ENCODE data around the gene NANOG. TPM values are rescaled to one million over a fixed set of nuclear protein-coding genes. Genes with fewer than 3 reads are reported as not detected.
"Not testable (repeated sequence)": the region's sequence is repeated elsewhere in the genome, so short reads cannot be mapped to it uniquely, and the experiment has no call there.

The NANOG gene
- total RNA-seq (2014; rRNA removed; shearing (Covaris generic)), result 147 and 178 TPM in 2 replicates

DNA sequence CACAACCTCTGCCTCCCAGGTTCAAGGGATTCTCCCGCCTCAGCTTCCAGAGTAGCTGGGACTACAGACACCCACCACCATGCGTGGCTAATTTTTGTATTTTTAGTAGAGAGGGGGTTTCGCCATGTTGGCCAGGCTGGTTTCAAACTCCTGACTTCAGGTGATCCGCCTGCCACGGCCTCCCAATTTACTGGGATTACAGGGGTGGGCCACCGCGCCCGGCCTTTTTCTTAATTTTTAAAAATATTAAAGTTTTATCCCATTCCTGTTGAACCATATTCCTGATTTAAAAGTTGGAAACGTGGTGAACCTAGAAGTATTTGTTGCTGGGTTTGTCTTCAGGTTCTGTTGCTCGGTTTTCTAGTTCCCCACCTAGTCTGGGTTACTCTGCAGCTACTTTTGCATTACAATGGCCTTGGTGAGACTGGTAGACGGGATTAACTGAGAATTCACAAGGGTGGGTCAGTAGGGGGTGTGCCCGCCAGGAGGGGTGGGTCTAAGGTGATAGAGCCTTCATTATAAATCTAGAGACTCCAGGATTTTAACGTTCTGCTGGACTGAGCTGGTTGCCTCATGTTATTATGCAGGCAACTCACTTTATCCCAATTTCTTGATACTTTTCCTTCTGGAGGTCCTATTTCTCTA is at the start of gene NANOG:
Gene NANOG (plus strand): TSS at position 519 of the 645 bp plus-strand sequence. CDS start 213 bp downstream, outside the sequence.
- peak; percentile 49 for DNase-seq
- not testable (repeated sequence) for H3K27me3 ChIP-seq (ENCODE audit: control insufficient read depth, insufficient read depth, low read length); H3K36me3 ChIP-seq (replicated peaks; ENCODE audit: control insufficient read depth, insufficient read depth, low read length)
- peak within 1 kb of the TSS; percentile 55 for H3K4me3 ChIP-seq (ENCODE audit: insufficient read depth, low read depth, low read length)

DNA sequence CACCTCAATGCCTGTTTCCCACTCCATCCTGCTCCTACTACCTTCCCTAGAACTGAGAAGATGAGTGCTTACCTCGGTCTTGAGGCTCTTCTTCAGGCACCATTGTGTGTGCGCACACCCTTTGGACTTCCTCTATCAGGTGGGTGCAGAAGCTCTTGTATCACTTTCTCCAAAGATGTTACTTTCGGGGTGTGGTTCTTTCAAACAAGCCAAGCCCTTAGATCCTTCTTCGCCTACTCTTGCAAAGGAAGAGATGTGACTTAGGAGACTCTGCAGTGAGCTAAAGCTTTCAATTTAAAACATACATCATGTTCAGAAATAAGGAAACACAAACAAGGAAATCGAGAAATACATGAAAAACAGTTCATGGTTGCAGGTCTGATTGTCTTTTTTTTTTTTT is 42.0 kb upstream of the NANOG start, which contains the start of gene CLEC4C:
Gene CLEC4C (minus strand): TSS at position 130 of the 400 bp plus-strand sequence. CDS start 27 bp downstream, at position 103.
- H3K36me3 ChIP-seq (replicated peaks; ENCODE audit: control insufficient read depth, insufficient read depth, low read length), result no peaks in the 10 kb centered on the region
- H3K4me3 ChIP-seq (ENCODE audit: insufficient read depth, low read depth, low read length), result no peak within 1 kb of the TSS
- H3K27me3 ChIP-seq (ENCODE audit: control insufficient read depth, insufficient read depth, low read length), result no peaks in the 10 kb centered on the region
- DNase-seq, result no peak

DNA sequence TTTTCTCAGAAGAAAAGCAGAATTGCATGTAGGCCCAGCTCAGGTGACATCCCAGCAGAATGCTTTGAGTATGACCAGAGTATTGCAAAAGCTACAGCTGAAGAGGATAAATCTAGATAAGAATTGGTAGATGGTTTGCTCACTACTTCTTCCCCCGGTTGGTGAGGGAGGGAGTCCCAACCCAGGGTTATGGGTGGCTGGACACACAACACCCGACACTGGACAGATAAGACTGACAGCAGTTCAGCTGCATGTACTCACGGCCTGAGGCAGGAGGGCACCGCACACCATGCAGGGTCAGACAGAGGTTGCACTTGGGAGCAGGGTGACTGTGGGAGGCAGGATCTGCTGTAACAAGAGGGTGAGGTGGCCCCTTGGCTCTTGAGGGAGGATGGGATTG is 40.4 kb upstream of the NANOG start:
- Histone ChIP-seq H3K4me3 (ENCODE audit: insufficient read depth, low read depth, low read length) (no peak overlapping the region), H3K36me3 (replicated peaks; ENCODE audit: control insufficient read depth, insufficient read depth, low read length) (no peaks in the 10 kb centered on the region), H3K27me3 (ENCODE audit: control insufficient read depth, insufficient read depth, low read length) (no peaks in the 10 kb centered on the region)
- DNase-seq, result no peak

DNA sequence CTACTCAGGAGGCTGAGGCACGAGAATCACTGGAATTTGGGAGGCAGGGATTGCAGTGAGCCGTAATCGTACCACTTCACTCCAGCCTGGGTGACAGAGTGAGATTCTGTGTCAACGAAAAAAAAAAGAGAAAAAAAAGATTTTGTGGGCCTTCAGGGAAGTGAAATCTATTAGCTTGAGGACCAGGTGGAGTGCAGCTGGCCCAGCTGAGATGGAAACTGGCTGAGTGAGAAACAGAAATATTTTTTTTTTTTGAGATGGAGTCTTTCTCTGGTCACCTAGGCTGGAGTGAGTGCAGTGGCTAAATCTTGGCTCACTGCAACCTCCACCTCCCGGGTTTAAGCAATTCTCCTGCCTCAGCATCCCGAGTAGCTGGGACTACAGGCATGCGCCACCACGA is 39.8 kb upstream of the NANOG start:
- H3K4me3 ChIP-seq (ENCODE audit: insufficient read depth, low read depth, low read length), result no peak overlapping the region
- DNase-seq, result no peak
- no peaks in the 10 kb centered on the region for H3K36me3 ChIP-seq (replicated peaks; ENCODE audit: control insufficient read depth, insufficient read depth, low read length)
- H3K27me3 ChIP-seq (ENCODE audit: control insufficient read depth, insufficient read depth, low read length), result no peaks in the 10 kb centered on the region

DNA sequence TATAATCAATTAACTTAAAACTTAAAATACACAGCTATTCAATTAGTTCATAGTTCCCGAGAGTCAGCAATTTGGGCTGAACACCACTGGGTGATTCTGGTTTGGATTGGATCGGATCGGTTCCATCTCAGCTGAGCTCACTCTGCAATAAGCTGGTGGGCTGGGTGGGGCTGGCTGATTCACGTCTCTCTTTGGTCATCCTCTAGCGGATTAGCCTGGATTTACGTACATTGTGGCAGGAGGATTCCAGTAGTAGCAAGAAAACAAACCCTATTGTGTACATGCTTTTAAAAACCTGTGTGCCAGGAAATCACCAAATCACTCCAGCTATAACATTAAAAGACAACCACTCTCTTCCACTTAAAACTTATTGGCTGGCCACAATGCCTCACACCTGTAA is 38.9 kb upstream of the NANOG start:
- no peak overlapping the region for H3K4me3 ChIP-seq (ENCODE audit: insufficient read depth, low read depth, low read length)
- no peaks in the 10 kb centered on the region for H3K27me3 ChIP-seq (ENCODE audit: control insufficient read depth, insufficient read depth, low read length)
- DNase-seq, result peak; percentile 46
- H3K36me3 ChIP-seq (replicated peaks; ENCODE audit: control insufficient read depth, insufficient read depth, low read length), result no peaks in the 10 kb centered on the region

DNA sequence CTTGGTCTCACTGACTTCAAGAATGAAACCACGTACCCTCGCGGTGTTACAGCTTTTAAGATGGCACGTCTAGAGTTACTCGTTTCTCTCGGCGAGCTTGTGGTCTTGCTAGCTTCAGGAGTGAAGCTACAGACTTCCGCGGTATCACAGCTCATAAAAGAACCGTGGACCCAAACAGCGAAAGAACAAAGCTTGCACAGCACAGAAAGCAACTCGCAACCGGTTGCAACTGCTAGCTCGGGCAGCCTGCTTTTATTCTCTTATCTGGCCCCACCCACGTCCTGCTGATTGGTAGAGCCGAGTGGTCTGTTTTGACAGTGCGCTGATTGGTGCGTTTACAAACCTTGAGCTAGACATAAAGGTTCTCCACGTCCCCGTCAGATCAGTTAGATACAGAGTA is 37.8 kb upstream of the NANOG start:
- Histone ChIP-seq H3K27me3 (ENCODE audit: control insufficient read depth, insufficient read depth, low read length) (no peaks in the 10 kb centered on the region), H3K36me3 (replicated peaks; ENCODE audit: control insufficient read depth, insufficient read depth, low read length) (no peaks in the 10 kb centered on the region), H3K4me3 (ENCODE audit: insufficient read depth, low read depth, low read length) (no peak overlapping the region)
- no peak for DNase-seq

DNA sequence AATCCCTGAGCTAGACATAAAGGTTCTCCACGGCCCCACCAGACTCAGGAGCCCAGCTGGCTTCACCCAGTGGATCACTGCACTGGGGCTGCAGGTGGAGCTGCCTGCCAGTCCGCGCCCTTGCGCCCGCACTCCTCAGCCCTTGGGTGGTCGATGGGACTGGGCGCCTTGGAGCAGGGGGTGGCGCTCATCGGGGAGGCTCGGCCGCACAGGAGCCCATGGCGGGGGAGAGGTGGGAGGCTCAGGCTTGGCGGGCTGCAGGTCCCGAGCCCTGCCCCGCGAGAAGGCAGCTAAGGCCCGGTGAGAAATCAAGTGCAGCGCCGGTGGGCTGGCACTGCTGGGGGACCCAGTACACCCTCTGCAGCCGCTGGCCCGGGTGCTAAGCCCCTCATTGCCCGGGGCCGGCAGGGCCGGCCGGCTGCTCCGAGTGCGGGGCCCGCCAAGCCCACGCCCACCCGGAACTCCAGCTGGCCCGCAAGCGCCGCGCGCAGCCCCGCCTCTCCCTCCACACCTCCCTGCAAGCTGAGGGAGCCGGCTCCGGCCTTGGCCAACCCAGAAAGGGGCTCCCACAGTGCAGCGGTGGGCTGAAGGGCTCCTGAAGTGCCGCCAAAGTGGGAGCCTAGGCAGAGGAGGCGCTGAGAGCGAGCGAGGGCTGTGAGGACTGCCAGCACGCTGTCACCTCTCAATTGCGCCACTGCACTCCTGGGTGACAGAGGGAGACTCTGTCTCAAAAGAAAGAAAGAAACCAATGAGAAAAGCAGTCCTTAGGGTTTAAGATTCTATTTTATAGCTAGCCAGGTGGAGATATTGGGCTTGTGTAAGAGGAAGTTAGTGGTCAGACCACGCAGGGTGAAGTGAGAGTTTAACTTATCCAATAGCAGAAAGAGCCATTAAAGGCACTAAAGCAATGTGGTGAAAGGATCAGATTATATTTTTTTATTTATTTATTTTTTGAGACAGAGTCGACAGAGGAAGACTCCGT is 37.0 kb upstream of the NANOG start:
- H3K36me3 ChIP-seq (replicated peaks; ENCODE audit: control insufficient read depth, insufficient read depth, low read length); DNase-seq; H3K4me3 ChIP-seq (ENCODE audit: insufficient read depth, low read depth, low read length); H3K27me3 ChIP-seq (ENCODE audit: control insufficient read depth, insufficient read depth, low read length): not testable (repeated sequence)

DNA sequence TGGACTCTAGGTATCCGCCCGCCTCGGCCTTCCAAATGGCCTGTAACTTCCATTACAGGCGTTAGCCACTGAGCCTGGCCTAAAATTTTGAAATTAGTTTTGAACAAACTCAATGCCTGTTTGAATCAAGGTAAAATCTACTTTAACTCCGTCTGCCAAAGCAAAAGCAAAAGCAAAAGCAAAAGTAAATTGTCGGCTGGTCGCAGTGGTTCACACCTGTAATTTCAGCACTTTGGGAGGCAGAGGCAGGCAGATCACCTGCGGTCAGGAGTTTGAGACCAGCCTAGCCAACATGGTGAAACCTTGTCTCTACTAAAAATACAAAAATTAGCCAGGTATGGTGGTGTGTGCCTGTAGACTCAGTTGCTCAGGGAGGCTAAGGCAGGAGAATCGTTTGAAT is 33.5 kb upstream of the NANOG start:
- H3K4me3 ChIP-seq (ENCODE audit: insufficient read depth, low read depth, low read length); H3K36me3 ChIP-seq (replicated peaks; ENCODE audit: control insufficient read depth, insufficient read depth, low read length); DNase-seq; H3K27me3 ChIP-seq (ENCODE audit: control insufficient read depth, insufficient read depth, low read length): not testable (repeated sequence)

DNA sequence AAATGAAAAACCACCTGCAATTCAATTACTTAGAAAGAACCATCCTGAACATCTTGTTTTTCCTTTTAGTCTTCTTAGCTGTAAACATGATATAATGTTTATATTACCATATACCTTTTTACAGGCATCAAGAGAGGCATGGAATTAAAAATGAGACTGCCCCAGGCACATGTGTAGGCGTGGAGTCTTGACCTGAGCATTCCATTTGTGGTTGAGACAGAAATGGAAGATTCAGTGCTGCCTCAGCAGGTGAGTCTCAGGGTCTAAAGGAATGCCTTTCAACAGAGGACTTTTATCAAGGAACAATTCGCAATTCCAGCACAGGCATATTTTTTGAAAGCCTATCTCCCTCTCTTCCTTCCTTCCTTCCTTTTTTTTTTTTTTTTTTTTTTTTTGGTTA is 32.2 kb upstream of the NANOG start:
- no peaks in the 10 kb centered on the region for H3K27me3 ChIP-seq (ENCODE audit: control insufficient read depth, insufficient read depth, low read length)
- no peak overlapping the region for H3K4me3 ChIP-seq (ENCODE audit: insufficient read depth, low read depth, low read length)
- H3K36me3 ChIP-seq (replicated peaks; ENCODE audit: control insufficient read depth, insufficient read depth, low read length), result no peaks in the 10 kb centered on the region
- no peak for DNase-seq

DNA sequence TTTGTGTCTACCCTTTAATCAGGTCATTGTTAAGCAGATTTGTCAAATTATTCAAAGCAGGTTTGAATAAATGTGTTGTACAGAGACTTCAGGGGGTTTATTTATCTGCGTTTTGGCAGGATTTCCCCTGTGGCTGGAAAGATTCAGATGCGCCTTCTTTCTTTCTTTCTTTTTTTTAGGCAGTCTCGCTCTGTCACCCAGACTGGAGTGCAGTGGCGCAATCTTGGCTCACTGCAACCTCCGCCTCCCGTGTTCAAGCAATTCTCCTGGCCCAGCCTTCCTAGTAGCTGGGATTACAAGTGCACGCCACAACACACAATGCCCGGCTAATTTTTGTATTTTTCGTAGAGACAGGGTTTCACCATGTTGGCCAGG is 30.4 kb upstream of the NANOG start:
- H3K36me3 ChIP-seq (replicated peaks; ENCODE audit: control insufficient read depth, insufficient read depth, low read length), result no peaks in the 10 kb centered on the region
- no peak overlapping the region for H3K4me3 ChIP-seq (ENCODE audit: insufficient read depth, low read depth, low read length)
- H3K27me3 ChIP-seq (ENCODE audit: control insufficient read depth, insufficient read depth, low read length), result no peaks in the 10 kb centered on the region
- no peak for DNase-seq

DNA sequence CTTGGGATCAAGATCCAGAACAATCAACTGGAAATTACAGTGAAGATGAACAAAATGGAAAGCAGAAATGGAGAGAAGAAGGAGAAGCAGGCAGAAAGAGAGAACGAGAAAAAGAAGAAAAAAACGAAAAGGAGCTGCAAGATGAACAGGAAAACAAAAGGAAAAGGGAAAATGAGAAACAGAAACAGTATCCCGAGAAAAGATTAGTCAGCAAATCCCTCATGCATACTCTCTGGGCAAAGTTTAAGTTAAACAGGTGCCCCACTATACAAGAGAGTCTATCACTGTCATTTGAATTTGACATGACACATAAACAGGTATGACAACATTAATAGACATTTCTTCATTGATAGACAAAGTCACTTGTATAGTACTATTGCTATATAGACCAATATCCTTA is 19.2 kb upstream of the NANOG start:
- DNase-seq, result no peak
- Histone ChIP-seq H3K27me3 (ENCODE audit: control insufficient read depth, insufficient read depth, low read length) (no peaks in the 10 kb centered on the region), H3K4me3 (ENCODE audit: insufficient read depth, low read depth, low read length) (no peak overlapping the region), H3K36me3 (replicated peaks; ENCODE audit: control insufficient read depth, insufficient read depth, low read length) (no peaks in the 10 kb centered on the region)

DNA sequence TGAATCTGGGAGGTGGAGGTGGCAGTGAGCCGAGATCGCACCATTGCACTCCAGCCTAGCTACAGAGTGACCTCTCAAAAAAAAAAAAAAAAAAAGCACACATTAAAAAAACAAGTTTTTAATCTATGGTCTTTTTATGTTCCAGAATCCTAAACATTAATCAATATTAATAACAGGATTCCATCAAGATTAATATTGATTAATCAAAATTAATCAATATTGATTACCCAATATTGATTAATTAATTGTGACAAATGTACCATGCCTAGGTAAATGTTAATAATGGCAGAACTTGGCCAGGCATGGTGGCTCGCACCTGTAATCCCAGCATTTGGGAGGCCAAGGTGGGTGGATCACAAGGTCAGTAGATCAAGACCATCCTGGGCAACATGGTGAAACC is 7.9 kb upstream of the NANOG start:
- DNase-seq, result no peak
- no peak overlapping the region for H3K4me3 ChIP-seq (ENCODE audit: insufficient read depth, low read depth, low read length)
- no peaks in the 10 kb centered on the region for H3K27me3 ChIP-seq (ENCODE audit: control insufficient read depth, insufficient read depth, low read length)
- H3K36me3 ChIP-seq (replicated peaks; ENCODE audit: control insufficient read depth, insufficient read depth, low read length), result no peaks in the 10 kb centered on the region

DNA sequence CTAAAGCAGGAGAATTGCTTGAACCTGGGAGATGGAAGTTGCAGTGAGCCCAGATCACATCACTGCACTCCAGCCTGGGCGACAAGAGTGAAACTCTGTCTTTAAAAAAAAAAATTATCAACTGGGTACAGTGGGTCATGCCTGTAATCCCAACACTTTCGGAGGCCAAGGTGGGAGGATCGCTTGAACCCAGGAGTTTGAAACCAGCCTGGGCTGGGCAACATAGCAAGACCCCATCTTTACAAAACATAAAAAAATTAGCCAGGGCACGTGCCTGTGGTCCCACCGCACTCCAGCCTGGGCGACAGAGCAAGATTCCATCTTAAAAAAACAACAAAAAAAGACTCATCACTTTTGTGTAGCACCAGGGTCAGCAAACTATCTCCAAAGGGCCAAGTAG is 7.1 kb upstream of the NANOG start:
- no peaks in the 10 kb centered on the region for H3K27me3 ChIP-seq (ENCODE audit: control insufficient read depth, insufficient read depth, low read length)
- DNase-seq, result no peak
- H3K36me3 ChIP-seq (replicated peaks; ENCODE audit: control insufficient read depth, insufficient read depth, low read length), result no peaks in the 10 kb centered on the region
- no peak overlapping the region for H3K4me3 ChIP-seq (ENCODE audit: insufficient read depth, low read depth, low read length)

DNA sequence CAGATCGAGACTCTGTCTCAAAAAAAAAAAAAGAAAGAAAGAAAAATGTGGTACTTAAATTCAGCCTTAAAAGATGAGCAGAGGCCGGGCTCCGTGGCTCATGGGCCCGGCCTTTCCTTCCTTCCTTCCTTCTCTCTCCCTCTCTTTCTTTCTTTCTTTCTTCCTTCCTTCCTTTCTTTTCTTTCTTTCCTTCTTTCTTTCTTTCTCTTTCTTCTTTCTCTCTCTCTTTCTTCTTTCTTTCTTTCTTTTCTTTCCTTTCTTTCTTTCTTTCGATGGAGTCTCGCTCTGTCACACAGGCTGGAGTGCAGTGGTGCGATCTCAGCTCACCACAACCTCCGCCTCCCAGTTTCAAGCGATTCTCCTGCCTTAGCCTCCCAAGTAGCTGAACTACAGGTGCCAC is 5.8 kb upstream of the NANOG start:
- DNase-seq; H3K27me3 ChIP-seq (ENCODE audit: control insufficient read depth, insufficient read depth, low read length): not testable (repeated sequence)

DNA sequence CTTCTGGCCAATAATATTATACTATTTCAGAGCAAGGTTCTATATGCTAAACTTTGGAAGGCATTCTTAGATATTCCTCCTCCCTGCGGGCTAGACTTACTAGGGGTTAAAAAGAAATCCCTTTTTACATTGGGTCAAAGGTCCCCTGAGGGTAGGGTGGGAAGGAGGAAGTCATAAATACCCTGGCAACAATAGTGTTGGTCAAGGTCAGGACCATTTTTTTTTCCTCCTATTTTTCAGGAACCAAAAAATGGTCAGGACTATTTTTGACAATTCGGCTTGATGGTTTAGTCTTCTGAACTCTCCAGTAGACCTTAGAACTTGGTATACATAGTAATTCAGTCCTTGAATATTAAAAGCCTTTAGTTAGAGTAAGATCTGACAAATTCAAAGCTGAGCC is 4.5 kb upstream of the NANOG start:
- no peak overlapping the region for H3K4me3 ChIP-seq (ENCODE audit: insufficient read depth, low read depth, low read length)
- no peaks in the 10 kb centered on the region for H3K36me3 ChIP-seq (replicated peaks; ENCODE audit: control insufficient read depth, insufficient read depth, low read length)
- DNase-seq, result no peak
- H3K27me3 ChIP-seq (ENCODE audit: control insufficient read depth, insufficient read depth, low read length), result no peaks in the 10 kb centered on the region

More for the DNA sequence above, 5.8 kb upstream of the NANOG start:
- not testable (repeated sequence) for H3K4me3 ChIP-seq (ENCODE audit: insufficient read depth, low read depth, low read length); H3K36me3 ChIP-seq (replicated peaks; ENCODE audit: control insufficient read depth, insufficient read depth, low read length)
